Nephron progenitor cell (in vitro differentiated cells): ENCODE results near the gene TBC1D21.
"Not testable (repeated sequence)": the region's sequence is repeated elsewhere in the genome, so short reads cannot be mapped to it uniquely, and the experiment has no call there.

Source experiments
- DNase-seq: peaks from one replicate; pipeline ENCODE4 v3.0.0; 2021
- H3K27ac Mint-ChIP-seq: 2 replicates; pipeline ENCODE4 v1.8.0; 2021; ENCODE audit warnings: mild to moderate bottlenecking, moderate library complexity, mixed read lengths
- H3K27me3 Mint-ChIP-seq: 2 replicates; pipeline ENCODE4 v1.8.0; 2021; ENCODE audit warnings: mild to moderate bottlenecking, low read depth, mixed read lengths; ENCODE audit not compliant: poor library complexity
- H3K36me3 Mint-ChIP-seq: 2 replicates; pipeline ENCODE4 v1.8.0; 2021; ENCODE audit warnings: low read depth, mixed read lengths
- H3K4me1 Mint-ChIP-seq: 2 replicates; pipeline ENCODE4 v1.8.0; 2021; ENCODE audit warnings: mixed read lengths
- H3K4me3 Mint-ChIP-seq: 2 replicates; pipeline ENCODE4 v1.8.0; 2021; ENCODE audit warnings: mild to moderate bottlenecking, moderate library complexity, mixed read lengths
- H3K9me3 Mint-ChIP-seq: 2 replicates; pipeline ENCODE4 v1.8.0; 2021; ENCODE audit warnings: mild to moderate bottlenecking, moderate library complexity, mixed read lengths
- CTCF ChIP-seq: fragments of 200-600 bp; sonication (generic); IDR thresholded peaks from 2 replicates; pipeline ENCODE4 v1.5.0; 2021; ENCODE audit warnings: antibody characterized with exemption

TBC1D21 gene

GRCh38 chr15:73934281-73934680 lies 60.9 kb downstream of the TBC1D21 start:
- H3K4me1 Mint-ChIP-seq, result peaks cover 61% of the 10 kb centered on the region
- TF ChIP-seq CTCF, result no peak
- no peak overlapping the region for H3K27ac Mint-ChIP-seq
- H3K4me3 Mint-ChIP-seq, result no peak overlapping the region
- H3K27me3 Mint-ChIP-seq, result peaks cover 2% of the 10 kb centered on the region
- no peak for DNase-seq
- H3K9me3 Mint-ChIP-seq, result no peaks in the 10 kb centered on the region
- H3K36me3 Mint-ChIP-seq, result no peaks in the 10 kb centered on the region

- Mint-ChIP-seq H3K4me3 (peak overlapping the region; percentile 39), H3K9me3 (no peaks in the 10 kb centered on the region), H3K36me3 (no peaks in the 10 kb centered on the region), H3K27ac (peak overlapping the region; percentile 55), H3K27me3 (peaks cover 3% of the 10 kb centered on the region), H3K4me1 (peaks cover 61% of the 10 kb centered on the region)
- TF ChIP-seq CTCF, result no peak
- no peak for DNase-seq
These were observed 62.2 kb downstream of the TBC1D21 start for GRCh38 chr15:73935547-73935946.

- TF ChIP-seq CTCF, result no peak
- peak overlapping the region; percentile 15 for H3K4me3 Mint-ChIP-seq
- no peak for DNase-seq
- peak overlapping the region; percentile 56 for H3K27ac Mint-ChIP-seq
- H3K4me1 Mint-ChIP-seq, result peaks cover 59% of the 10 kb centered on the region
- no peaks in the 10 kb centered on the region for H3K9me3 Mint-ChIP-seq
- no peaks in the 10 kb centered on the region for H3K36me3 Mint-ChIP-seq
- H3K27me3 Mint-ChIP-seq, result peaks cover 3% of the 10 kb centered on the region
These were observed 62.8 kb downstream of the TBC1D21 start for GRCh38 chr15:73936181-73936580.

- H3K36me3 Mint-ChIP-seq, result no peaks in the 10 kb centered on the region
- peaks cover 59% of the 10 kb centered on the region for H3K4me1 Mint-ChIP-seq
- H3K27ac Mint-ChIP-seq, result peak overlapping the region; percentile 56
- peak overlapping the region; percentile 15 for H3K4me3 Mint-ChIP-seq
- H3K27me3 Mint-ChIP-seq, result peaks cover 3% of the 10 kb centered on the region
- DNase-seq, result no peak
- no peaks in the 10 kb centered on the region for H3K9me3 Mint-ChIP-seq
- no peak for TF ChIP-seq CTCF
These were observed 63.4 kb downstream of the TBC1D21 start for GRCh38 chr15:73936588-73937290.

- Mint-ChIP-seq H3K27ac (no peak overlapping the region), H3K4me3 (no peak overlapping the region), H3K27me3 (peaks cover 3% of the 10 kb centered on the region), H3K9me3 (no peaks in the 10 kb centered on the region), H3K36me3 (no peaks in the 10 kb centered on the region), H3K4me1 (peaks cover 61% of the 10 kb centered on the region)
- no peak for DNase-seq
- no peak for TF ChIP-seq CTCF
These were observed 63.9 kb downstream of the TBC1D21 start for GRCh38 chr15:73937296-73937695.

GRCh38 chr15:73937726-73938125 lies 64.4 kb downstream of the TBC1D21 start:
- no peak for TF ChIP-seq CTCF
- Mint-ChIP-seq H3K27ac (no peak overlapping the region), H3K27me3 (peaks cover 3% of the 10 kb centered on the region), H3K4me3 (no peak overlapping the region), H3K9me3 (no peaks in the 10 kb centered on the region), H3K36me3 (no peaks in the 10 kb centered on the region), H3K4me1 (peaks cover 65% of the 10 kb centered on the region)
- DNase-seq, result no peak

- not testable (repeated sequence) for H3K9me3 Mint-ChIP-seq, H3K4me3 Mint-ChIP-seq, H3K36me3 Mint-ChIP-seq, DNase-seq, H3K27me3 Mint-ChIP-seq, H3K27ac Mint-ChIP-seq
- H3K4me1 Mint-ChIP-seq, result peaks cover 67% of the 10 kb centered on the region
These were observed 65.2 kb downstream of the TBC1D21 start for GRCh38 chr15:73938516-73938915.
